Common myeloid progenitor, CD34-positive (primary cell): ENCODE results near the gene FAM107B.
A peak's percentile ranks its signal among the peaks of the same experiment; 100 is the strongest.

Source experiments
- CTCF ChIA-PET: fragments of 350-600 bp; sonication (Branson Sonifier 250); formaldehyde crosslinking; loops from one replicate; lab custom pipeline; 2021; ENCODE audit warnings: antibody characterized with exemption; lab: Charles Lee
- POLR2A ChIA-PET: fragments of 350-600 bp; sonication (Branson Sonifier 250); formaldehyde crosslinking; loops from one replicate; lab custom pipeline; 2021; ENCODE audit warnings: antibody characterized with exemption; lab: Charles Lee
- DNase-seq, 3 donors: peaks; one replicate each; pipeline versions ENCODE4 v3.0.0 to v3.0.0-alpha.2; 2013
- H3K27ac ChIP-seq, 2 experiments: 1 replicate in 1 of 2; 2 replicates in 1 of 2; pipeline ENCODE4 v1.7.0; 2013; ENCODE audit warnings: inconsistent platforms in 2 of 2, low read length in 2 of 2, mild to moderate bottlenecking in 2 of 2, low read depth in 1 of 2, moderate library complexity in 1 of 2; ENCODE audit not compliant: severe bottlenecking in 2 of 2, insufficient read depth in 1 of 2, poor library complexity in 1 of 2
- H3K27me3 ChIP-seq, 5 experiments: replicated peaks in 2 of 5; 1 replicate in 3 of 5; 2 replicates in 2 of 5; pipeline versions ENCODE4 v1.6.1 to v1.7.0; 2013; ENCODE audit warnings: low read length in 4 of 5, mild to moderate bottlenecking in 2 of 5, moderate library complexity in 2 of 5, inconsistent platforms in 1 of 5; ENCODE audit not compliant: insufficient read depth in 5 of 5, control insufficient read depth in 4 of 5
- H3K36me3 ChIP-seq, 4 experiments: 1 replicate in 2 of 4; 2 replicates in 2 of 4; pipeline versions ENCODE4 v1.6.1 to v1.7.0; 2013; ENCODE audit warnings: low read length in 3 of 4, control low read depth in 1 of 4, mild to moderate bottlenecking in 1 of 4; ENCODE audit not compliant: control insufficient read depth in 4 of 4, insufficient read depth in 4 of 4
- H3K4me1 ChIP-seq, 4 experiments: 1 replicate in 3 of 4; 2 replicates in 1 of 4; pipeline versions ENCODE4 v1.6.1 to v1.7.1; 2013; ENCODE audit warnings: low read length in 3 of 4, mild to moderate bottlenecking in 3 of 4, control low read depth in 1 of 4, inconsistent platforms in 1 of 4, moderate library complexity in 1 of 4; ENCODE audit not compliant: control insufficient read depth in 4 of 4, insufficient read depth in 4 of 4; ENCODE audit errors: control extremely low read depth in 1 of 4
- H3K4me3 ChIP-seq, 7 experiments: 1 replicate in 4 of 7; 2 replicates in 3 of 7; pipeline versions ENCODE4 v1.5.1 to v1.7.0; 2013; ENCODE audit warnings: mild to moderate bottlenecking in 7 of 7, low read length in 6 of 7, moderate library complexity in 6 of 7, inconsistent platforms in 2 of 7, low read depth in 2 of 7, control low read depth in 1 of 7; ENCODE audit not compliant: insufficient read depth in 4 of 7, control insufficient read depth in 1 of 7; ENCODE audit errors: extremely low read depth in 1 of 7
- H3K9me3 ChIP-seq, 5 experiments: 1 replicate in 4 of 5; 2 replicates in 1 of 5; pipeline versions ENCODE4 v1.6.1 to v1.7.1; 2013; ENCODE audit warnings: low read length in 4 of 5, mild to moderate bottlenecking in 2 of 5, inconsistent platforms in 1 of 5, low read depth in 1 of 5, moderate library complexity in 1 of 5; ENCODE audit not compliant: control insufficient read depth in 4 of 5, insufficient read depth in 2 of 5; ENCODE audit errors: control extremely low read depth in 1 of 5
- WGBS: methylation state at CpG from one replicate; pipeline ENCODE4 v1.1.5; 2013; ENCODE audit not compliant: insufficient coverage; 5-methylcytosine and 5-hydroxymethylcytosine counted together

FAM107B gene

DNA sequence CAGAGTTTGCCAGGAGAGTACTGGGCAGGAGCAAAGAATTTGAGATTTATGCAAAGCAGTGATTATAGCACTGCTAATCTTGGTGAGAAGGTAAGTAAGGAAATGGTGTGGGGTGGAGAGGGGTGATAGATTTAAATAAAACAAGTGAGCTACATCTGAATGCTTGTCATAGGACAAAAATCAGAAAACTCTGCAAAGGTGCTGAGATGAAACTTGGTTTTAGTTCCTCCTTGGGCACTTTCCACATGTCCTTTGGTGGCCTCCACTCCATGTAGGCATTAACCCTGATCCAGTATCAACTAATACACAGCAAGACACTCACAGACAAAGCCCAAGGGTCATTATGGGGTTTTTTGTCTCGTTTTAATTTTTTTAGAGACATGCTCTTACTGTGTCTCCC, 25.7 kb upstream of the FAM107B start:
- ChIA-PET CTCF (no interaction called here), POLR2A (no interaction called here)
- no peak for DNase-seq
- peaks cover 0 to 6% (median 3%) of the 10 kb centered on the region in 4 experiments for H3K4me1 ChIP-seq
- WGBS = 100% methylated on average over 1 of the region's 1 CpG
- H3K9me3 ChIP-seq = no peaks in the 10 kb centered on the region
- H3K27ac ChIP-seq = no peak overlapping the region
- no peak overlapping the region for H3K4me3 ChIP-seq
- no peaks in the 10 kb centered on the region for H3K27me3 ChIP-seq
- H3K36me3 ChIP-seq = no peaks in the 10 kb centered on the region

DNA sequence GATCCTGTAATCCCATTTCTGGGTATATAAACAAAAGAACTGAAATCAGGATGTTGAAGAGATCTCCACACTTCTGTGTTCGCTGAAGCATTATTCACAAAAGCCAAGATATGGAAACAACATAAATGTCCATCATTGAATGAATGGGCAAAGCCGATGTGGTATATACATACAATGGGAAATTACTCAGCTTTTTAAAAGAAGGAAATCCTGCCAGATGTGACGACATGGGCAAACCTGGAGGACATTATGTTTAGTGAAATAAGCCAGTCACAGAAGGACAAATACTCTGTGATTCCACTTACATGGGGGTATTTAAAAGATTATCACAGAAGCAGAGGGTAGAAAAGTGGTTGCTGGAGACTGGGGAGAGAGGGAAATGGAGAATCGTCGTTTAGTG, 23.9 kb upstream of the FAM107B start:
- 0% methylated on average over 2 of the region's 5 CpGs for WGBS
- DNase-seq = peak; percentile 32 to 70 (median 63)
- Histone ChIP-seq H3K9me3 (no peaks in the 10 kb centered on the region), H3K4me3 (no peak overlapping the region), H3K27ac (no peak overlapping the region), H3K4me1 (peaks cover 0 to 6% (median 3%) of the 10 kb centered on the region in 4 experiments), H3K36me3 (no peaks in the 10 kb centered on the region), H3K27me3 (no peaks in the 10 kb centered on the region)
- ChIA-PET CTCF (interaction anchor here (0.6 kb wide), 1 partner anchor 592 kb away, joined by 3 read pairs; no protein-coding TSS in a partner anchor), POLR2A (no interaction called here)

DNA sequence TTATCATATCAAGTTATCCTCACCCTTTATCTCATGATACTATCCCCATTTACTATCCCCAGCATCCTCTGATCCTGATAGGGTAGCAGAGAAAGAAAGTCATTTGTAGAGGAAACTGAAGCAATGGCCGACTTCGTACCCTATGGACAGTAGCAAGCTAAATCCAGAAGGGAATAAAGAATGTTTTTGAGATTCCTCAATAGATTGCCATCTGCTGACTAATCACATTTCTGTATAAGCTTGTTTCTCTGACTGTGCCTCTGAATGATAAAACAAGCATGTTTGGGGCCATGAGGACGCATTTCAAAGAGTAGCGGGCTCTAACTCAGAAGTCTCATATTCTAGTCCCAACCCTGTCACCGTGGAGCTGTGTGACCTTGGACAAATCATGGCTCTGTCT, 13.2 kb upstream of the FAM107B start:
- CTCF ChIA-PET = no interaction called here
- H3K27ac ChIP-seq = no peak overlapping the region
- H3K9me3 ChIP-seq = peaks cover 0 to 5% (median 3%) of the 10 kb centered on the region in 5 experiments
- 100% methylated on average over 5 of the region's 5 CpGs for WGBS
- no peak for DNase-seq
- H3K36me3 ChIP-seq = no peaks in the 10 kb centered on the region
- no peaks in the 10 kb centered on the region for H3K27me3 ChIP-seq
- POLR2A ChIA-PET = interaction anchor here (0.6 kb wide), 1 partner anchor 280 kb away, joined by 3 read pairs; no protein-coding TSS in a partner anchor
- H3K4me1 ChIP-seq = peaks cover 0 to 4% (median 2%) of the 10 kb centered on the region in 4 experiments
- H3K4me3 ChIP-seq = no peak overlapping the region

DNA sequence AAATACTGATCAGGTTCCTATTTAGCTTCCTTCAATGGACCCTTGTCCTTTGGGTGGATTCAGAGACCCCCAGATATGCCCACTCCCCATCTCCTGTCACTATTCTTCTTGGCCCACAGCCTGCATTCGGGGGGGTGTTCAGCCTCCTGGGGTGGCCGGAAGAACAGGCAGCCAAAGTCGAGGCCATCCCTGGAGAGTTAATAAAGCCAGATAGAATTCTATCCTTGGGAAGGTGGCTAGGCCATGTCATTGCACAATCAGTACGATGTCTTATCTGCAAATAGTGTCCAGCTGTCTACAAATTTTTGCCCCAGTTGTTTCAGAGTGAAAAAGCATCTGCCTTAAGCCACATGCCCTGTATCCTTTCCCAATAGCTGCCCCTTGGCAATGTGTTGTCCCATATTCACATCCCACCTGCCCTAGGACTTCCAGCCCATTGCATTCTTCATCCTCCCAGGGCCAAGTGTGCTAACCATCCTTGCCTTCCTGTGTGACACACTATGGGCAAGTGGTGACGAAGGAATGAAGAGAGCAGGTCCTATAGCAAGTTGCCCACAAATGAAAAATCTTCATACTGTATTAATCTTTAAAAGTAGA, 9.9 kb upstream of the FAM107B start:
- H3K9me3 ChIP-seq = peaks cover 0 to 5% (median 3%) of the 10 kb centered on the region in 5 experiments
- H3K4me1 ChIP-seq = peaks cover 2 to 20% (median 17%) of the 10 kb centered on the region in 4 experiments
- H3K27me3 ChIP-seq = no peaks in the 10 kb centered on the region
- no peak for DNase-seq
- 95% methylated on average over 4 of the region's 5 CpGs for WGBS
- no peak overlapping the region for H3K27ac ChIP-seq
- ChIA-PET POLR2A (no interaction called here), CTCF (interaction anchor here (1.4 to 1.5 kb wide), 2 partner anchors 18 to 248 kb away, joined by 3 to 4 read pairs; no protein-coding TSS in a partner anchor)
- no peak overlapping the region for H3K4me3 ChIP-seq
- H3K36me3 ChIP-seq = no peaks in the 10 kb centered on the region

DNA sequence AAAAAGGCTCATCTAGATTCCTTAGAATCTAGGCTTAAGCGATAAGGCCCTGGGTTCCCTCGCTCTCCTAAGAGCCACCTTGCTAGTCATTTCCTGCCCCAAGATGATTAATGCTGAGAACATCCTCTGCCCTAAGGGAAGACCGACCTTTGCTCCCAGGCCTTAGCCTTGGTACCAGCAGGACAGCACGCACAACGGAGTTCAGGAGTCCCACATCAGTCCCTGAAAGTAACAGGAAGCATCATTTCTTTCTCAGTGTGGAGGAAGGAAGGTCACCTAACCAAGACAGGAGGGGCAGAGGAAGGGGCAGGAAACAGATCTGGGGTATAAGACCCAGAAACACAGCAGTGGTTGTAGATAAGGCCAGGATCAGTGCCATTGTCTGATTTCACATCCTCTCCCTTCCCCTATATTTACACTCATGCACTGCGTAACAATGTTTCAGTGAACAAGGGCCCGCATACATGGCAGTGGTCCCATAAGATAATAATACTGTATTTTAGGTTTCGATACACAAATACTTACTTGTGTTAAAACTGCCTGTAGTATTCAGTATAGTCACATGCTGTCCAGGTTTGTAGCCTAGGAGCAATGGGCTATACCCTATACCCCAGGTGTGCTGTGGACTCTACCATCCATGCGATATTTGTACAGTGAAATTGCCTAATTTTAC, 8.1 kb upstream of the FAM107B start:
- Histone ChIP-seq H3K4me1 (peaks cover 2 to 20% (median 17%) of the 10 kb centered on the region in 4 experiments), H3K27me3 (no peaks in the 10 kb centered on the region), H3K4me3 (peak overlapping the region in 1 of 7 experiments; percentile 63), H3K36me3 (no peaks in the 10 kb centered on the region), H3K27ac (no peak overlapping the region), H3K9me3 (peaks cover 0 to 5% (median 3%) of the 10 kb centered on the region in 5 experiments)
- ChIA-PET POLR2A (no interaction called here), CTCF (no interaction called here)
- 0% methylated on average over 2 of the region's 9 CpGs for WGBS
- peak; percentile 72 to 96 (median 91) for DNase-seq

DNA sequence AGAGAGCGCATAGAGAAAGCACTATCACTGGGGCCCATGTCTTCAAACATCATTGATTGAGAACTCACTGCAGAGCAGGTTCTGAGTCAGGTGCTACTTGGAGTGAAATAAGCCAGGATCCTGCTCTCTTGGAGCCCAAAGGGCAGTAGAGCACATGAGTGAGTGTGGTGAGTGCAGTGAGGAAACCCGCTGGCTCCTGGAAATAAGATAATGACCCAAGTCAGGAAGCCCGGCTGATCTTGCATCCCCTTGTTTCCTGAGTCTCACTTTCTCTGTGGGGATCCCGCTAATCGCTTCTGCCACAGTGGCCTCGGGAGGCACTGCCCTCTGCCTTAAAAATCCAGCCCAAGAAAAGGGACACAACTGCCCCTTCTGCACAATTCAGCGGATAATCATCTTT, 7.1 kb upstream of the FAM107B start:
- Histone ChIP-seq H3K27ac (no peak overlapping the region), H3K27me3 (no peaks in the 10 kb centered on the region), H3K4me1 (peaks cover 2 to 20% (median 17%) of the 10 kb centered on the region in 4 experiments), H3K4me3 (peak overlapping the region in 3 of 7 experiments; percentile 14 to 42 (median 19)), H3K9me3 (peaks cover 0 to 5% (median 3%) of the 10 kb centered on the region in 5 experiments), H3K36me3 (no peaks in the 10 kb centered on the region)
- ChIA-PET CTCF (no interaction called here), POLR2A (no interaction called here)
- peak; percentile 60 to 74 (median 62) for DNase-seq
- WGBS = 19% methylated on average over 6 of the region's 7 CpGs
